ENCODE results near the gene CTAG1A. TPM values are rescaled to one million over a fixed set of nuclear protein-coding genes. Genes with fewer than 3 reads are reported as not detected.

Gene CTAG1A
- polyA plus RNA-seq, 1 experiment = not detected

DNA sequence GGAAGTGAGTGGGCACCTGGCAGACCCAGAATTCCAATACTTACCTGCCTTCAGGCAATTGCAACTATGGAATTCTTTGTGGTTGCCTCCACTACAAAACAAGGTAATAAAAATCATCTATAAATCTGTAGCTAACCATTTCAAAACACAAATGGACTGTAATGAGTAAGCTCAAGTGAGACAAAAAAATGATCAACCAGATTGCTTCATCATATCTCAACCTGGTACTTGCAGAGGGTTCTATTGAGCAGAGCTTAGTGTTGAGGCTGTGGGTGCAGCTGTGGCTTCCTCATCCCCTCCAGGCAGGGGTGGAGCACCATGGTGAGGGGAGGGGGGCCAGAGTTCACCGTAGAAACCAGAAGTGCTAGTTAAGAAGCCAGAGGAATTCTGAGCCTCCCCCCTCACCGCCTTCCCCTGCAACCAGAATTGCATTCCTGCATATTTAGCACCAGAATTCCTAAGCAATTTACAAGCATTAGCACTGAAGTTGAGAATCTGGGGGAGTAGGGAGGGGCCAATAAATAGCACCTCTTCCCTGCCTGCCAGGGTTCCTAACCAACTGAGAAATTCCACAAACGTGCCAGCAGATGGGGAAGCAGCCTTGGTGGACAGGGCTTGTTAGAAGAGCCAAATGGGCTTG lies 11.5 kb downstream of the CTAG1A start:
- H3K4me3 ChIP-seq (ENCODE audit: low read depth, low read length) = no peak overlapping the region
- H3K27me3 ChIP-seq (ENCODE audit: control insufficient read depth, insufficient read depth, low read length) = peaks cover 18% of the 10 kb centered on the region
- TF ChIP-seq, protein P1, sequence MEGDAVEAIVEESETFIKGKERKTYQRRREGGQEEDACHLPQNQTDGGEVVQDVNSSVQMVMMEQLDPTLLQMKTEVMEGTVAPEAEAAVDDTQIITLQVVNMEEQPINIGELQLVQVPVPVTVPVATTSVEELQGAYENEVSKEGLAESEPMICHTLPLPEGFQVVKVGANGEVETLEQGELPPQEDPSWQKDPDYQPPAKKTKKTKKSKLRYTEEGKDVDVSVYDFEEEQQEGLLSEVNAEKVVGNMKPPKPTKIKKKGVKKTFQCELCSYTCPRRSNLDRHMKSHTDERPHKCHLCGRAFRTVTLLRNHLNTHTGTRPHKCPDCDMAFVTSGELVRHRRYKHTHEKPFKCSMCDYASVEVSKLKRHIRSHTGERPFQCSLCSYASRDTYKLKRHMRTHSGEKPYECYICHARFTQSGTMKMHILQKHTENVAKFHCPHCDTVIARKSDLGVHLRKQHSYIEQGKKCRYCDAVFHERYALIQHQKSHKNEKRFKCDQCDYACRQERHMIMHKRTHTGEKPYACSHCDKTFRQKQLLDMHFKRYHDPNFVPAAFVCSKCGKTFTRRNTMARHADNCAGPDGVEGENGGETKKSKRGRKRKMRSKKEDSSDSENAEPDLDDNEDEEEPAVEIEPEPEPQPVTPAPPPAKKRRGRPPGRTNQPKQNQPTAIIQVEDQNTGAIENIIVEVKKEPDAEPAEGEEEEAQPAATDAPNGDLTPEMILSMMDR (IDR thresholded peaks at IDR 0.05; ENCODE audit: insufficient read depth, low read depth, low read length) = no peak
- H3K36me3 ChIP-seq (ENCODE audit: control insufficient read depth, insufficient read depth, low read length) = no peaks in the 10 kb centered on the region
- ChIA-PET CTCF (interaction anchor here (0.9 kb wide), 1 partner anchor 153 kb away, joined by 3 read pairs; no protein-coding TSS in a partner anchor), POLR2A (interaction anchor here (0.6 kb wide), 1 partner anchor 13 kb away, joined by 6 read pairs; no protein-coding TSS in a partner anchor)
- peak; percentile 61 for DNase-seq (ENCODE audit: low read depth)

DNA sequence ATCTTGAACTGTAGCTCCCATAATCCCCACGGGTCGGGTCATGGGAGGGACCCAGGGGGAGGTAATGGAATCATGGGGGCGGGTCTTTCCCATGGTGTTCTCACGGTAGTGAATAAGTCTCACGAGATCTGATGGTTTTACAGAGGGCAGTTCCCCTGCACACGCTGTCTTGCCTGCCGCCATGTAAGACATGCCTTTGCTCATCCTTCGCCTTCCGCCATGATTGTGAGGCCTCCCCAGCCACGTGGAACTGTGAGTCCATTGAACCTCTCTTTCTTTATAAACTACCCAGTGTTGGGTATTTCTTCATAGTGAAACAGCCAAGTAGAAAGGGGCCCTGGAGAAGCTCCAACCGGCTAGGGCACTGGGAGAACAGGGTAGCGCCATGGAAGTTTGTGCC lies 12.3 kb downstream of the CTAG1A start:
- no peak overlapping the region for H3K4me3 ChIP-seq (ENCODE audit: low read depth, low read length)
- TF ChIP-seq, protein P1 (IDR thresholded peaks at IDR 0.05; ENCODE audit: insufficient read depth, low read depth, low read length) = no peak
- peaks cover 15% of the 10 kb centered on the region for H3K27me3 ChIP-seq (ENCODE audit: control insufficient read depth, insufficient read depth, low read length)
- ChIA-PET CTCF (no interaction called here), POLR2A (no interaction called here)
- no peak for DNase-seq (ENCODE audit: low read depth)
- no peaks in the 10 kb centered on the region for H3K36me3 ChIP-seq (ENCODE audit: control insufficient read depth, insufficient read depth, low read length)

DNA sequence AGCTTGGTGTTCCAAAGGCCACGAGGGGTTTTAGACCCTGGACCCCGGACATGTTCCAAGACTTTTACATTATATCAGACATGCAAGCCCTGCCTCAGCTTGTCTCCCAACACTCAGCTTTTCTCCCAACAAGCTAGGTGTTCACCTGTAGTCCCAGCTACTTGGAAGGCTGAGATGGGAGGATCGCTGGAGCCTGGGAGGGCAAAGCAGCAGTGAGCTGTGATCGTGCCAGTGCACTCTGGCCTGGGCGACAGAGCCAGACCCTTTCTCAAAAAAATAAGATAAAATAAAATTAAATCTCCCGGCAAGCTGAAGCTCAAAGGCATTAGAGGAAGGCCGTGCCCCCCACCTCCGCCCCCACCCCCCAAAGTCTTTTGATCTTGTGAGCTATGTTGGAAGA lies 13.7 kb downstream of the CTAG1A start:
- no peaks in the 10 kb centered on the region for H3K36me3 ChIP-seq (ENCODE audit: control insufficient read depth, insufficient read depth, low read length)
- H3K4me3 ChIP-seq (ENCODE audit: low read depth, low read length) = no peak overlapping the region
- H3K27me3 ChIP-seq (ENCODE audit: control insufficient read depth, insufficient read depth, low read length) = peaks cover 12% of the 10 kb centered on the region
- ChIA-PET CTCF (interaction anchor here (1.2 kb wide), 1 partner anchor 150 kb away, joined by 4 read pairs; no protein-coding TSS in a partner anchor), POLR2A (no interaction called here)
- DNase-seq (ENCODE audit: low read depth) = no peak
- TF ChIP-seq, protein P1 (IDR thresholded peaks at IDR 0.05; ENCODE audit: insufficient read depth, low read depth, low read length) = no peak

DNA sequence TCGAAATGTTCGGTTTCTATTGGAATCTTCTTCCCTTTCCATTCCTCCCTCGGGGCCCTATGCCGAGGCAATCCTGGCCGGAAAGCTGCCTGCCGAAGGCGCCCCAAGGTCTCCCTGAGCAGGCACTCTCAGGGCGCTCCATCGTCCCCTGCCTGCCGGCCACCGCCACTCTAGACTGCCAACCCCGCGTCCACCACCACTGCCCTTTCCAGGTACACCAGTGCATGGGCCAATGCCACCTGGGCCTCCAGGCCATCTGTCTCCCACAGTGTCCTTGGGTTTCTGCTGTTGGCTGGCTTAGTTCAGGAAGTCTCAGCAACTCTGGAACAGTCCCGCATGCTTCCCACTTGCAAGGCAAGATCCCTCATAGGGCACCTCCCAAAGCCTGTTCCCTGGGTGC lies 14.6 kb downstream of the CTAG1A start:
- CTCF ChIA-PET = interaction anchor here (1.0 to 1.1 kb wide), 2 partner anchors 13 to 149 kb away, joined by 3 to 5 read pairs; no protein-coding TSS in a partner anchor
- no peak for DNase-seq (ENCODE audit: low read depth)
- Histone ChIP-seq H3K4me3 (ENCODE audit: low read depth, low read length) (no peak overlapping the region), H3K36me3 (ENCODE audit: control insufficient read depth, insufficient read depth, low read length) (no peaks in the 10 kb centered on the region), H3K27me3 (ENCODE audit: control insufficient read depth, insufficient read depth, low read length) (peaks cover 5% of the 10 kb centered on the region; the same call in 1 of the 2 replicates)
- POLR2A ChIA-PET = no interaction called here
- TF ChIP-seq, protein P1 (IDR thresholded peaks at IDR 0.05; ENCODE audit: insufficient read depth, low read depth, low read length) = no peak

DNA sequence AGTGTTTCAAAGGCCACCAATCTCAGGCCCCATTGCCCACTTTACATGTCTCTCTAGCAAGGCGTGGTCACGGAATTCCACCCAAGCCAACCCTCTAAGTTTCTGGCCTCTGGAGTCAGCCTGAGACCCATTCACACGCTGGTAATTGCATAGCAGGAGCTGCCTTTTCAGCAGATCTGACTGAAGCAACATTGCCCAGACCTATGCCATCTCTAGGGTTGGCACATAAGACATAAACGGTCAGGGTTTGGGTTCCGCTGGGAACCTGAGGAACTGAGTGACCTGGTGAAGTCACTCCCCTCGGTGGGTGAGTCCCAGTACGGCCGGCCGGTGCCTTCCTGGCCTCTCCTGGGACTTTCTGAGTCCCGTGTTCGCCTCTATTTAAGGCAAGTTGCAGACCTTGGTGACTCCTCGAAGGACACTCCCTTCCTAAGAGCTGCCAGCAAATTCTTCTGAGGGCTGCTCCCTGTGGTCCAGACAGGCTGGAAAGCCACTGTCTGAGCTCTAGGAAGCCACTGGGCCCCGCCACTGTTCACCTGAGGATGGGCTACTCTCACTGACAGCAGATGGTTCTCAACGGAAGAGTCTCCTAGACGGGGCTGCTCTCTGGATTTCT lies 15.9 kb downstream of the CTAG1A start:
- H3K36me3 ChIP-seq (ENCODE audit: control insufficient read depth, insufficient read depth, low read length) = no peaks in the 10 kb centered on the region
- no peaks in the 10 kb centered on the region for H3K27me3 ChIP-seq (ENCODE audit: control insufficient read depth, insufficient read depth, low read length)
- no peak overlapping the region for H3K4me3 ChIP-seq (ENCODE audit: low read depth, low read length)
- ChIA-PET POLR2A (no interaction called here), CTCF (interaction anchor here (0.7 kb wide), 1 partner anchor 111 kb away, joined by 4 read pairs; no protein-coding TSS in a partner anchor)
- TF ChIP-seq, protein P1 (IDR thresholded peaks at IDR 0.05; ENCODE audit: insufficient read depth, low read depth, low read length) = no peak
- no peak for DNase-seq (ENCODE audit: low read depth)

All from BJ (cell line).